Ishikawa (cell line): ENCODE measurements around the gene ATP6V0B.

ENCODE experiments used
- CEBPB ChIP-seq: IDR thresholded peaks from 2 replicates; pipeline ENCODE4 v1.6.1; 2012
- CREB1 ChIP-seq: IDR thresholded peaks from 2 replicates; pipeline ENCODE4 v1.6.1; 2012; ENCODE audit warnings: low read depth
- EGR1 ChIP-seq: IDR thresholded peaks from 2 replicates; pipeline ENCODE4 v1.6.1; 2012
- EP300 ChIP-seq: IDR thresholded peaks from 2 replicates; pipeline ENCODE4 v1.6.1; 2012; ENCODE audit warnings: borderline replicate concordance
- FOXM1 ChIP-seq: IDR thresholded peaks from 2 replicates; pipeline ENCODE4 v1.6.1; 2012; ENCODE audit warnings: low read depth, borderline replicate concordance
- MAX ChIP-seq: IDR thresholded peaks from 2 replicates; pipeline ENCODE4 v1.6.1; 2012
- NFIC ChIP-seq: IDR thresholded peaks from 2 replicates; pipeline ENCODE4 v1.6.1; 2012
- RAD21 ChIP-seq: IDR thresholded peaks from 2 replicates; pipeline ENCODE4 v1.6.1; 2012; ENCODE audit warnings: low read depth
- REST ChIP-seq: IDR thresholded peaks from 2 replicates; pipeline ENCODE4 v1.6.1; 2012; ENCODE audit warnings: low read depth, mild to moderate bottlenecking
- TAF1 ChIP-seq: IDR thresholded peaks from 2 replicates; pipeline ENCODE4 v1.6.1; 2012; ENCODE audit warnings: low read depth, mild to moderate bottlenecking
- TCF12 ChIP-seq: IDR thresholded peaks from 2 replicates; pipeline ENCODE4 v1.6.1; 2012; ENCODE audit warnings: low read depth
- TEAD4 ChIP-seq: IDR thresholded peaks from 2 replicates; pipeline ENCODE4 v1.6.1; 2012
- USF1 ChIP-seq: IDR thresholded peaks from 2 replicates; pipeline ENCODE4 v1.6.1; 2012
- YY1 ChIP-seq: IDR thresholded peaks from 2 replicates; pipeline ENCODE4 v1.6.1; 2012; ENCODE audit warnings: low read depth
- ZBTB7A ChIP-seq: IDR thresholded peaks from 2 replicates; pipeline ENCODE4 v1.6.1; 2012; ENCODE audit warnings: low read depth

ATP6V0B gene

GRCh38 chr1:43982808-43983207 is 8.0 kb downstream of the ATP6V0B start:
- TF ChIP-seq CEBPB = no peak
- TF ChIP-seq TAF1 = no peak
- TF ChIP-seq RAD21 = no peak
- no peak for TF ChIP-seq FOXM1
- no peak for TF ChIP-seq EGR1
- TF ChIP-seq USF1 = no peak
- no peak for TF ChIP-seq EP300
- no peak for TF ChIP-seq YY1
- no peak for TF ChIP-seq ZBTB7A
- no peak for TF ChIP-seq CREB1
- TF ChIP-seq MAX = no peak
- no peak for TF ChIP-seq REST
- no peak for TF ChIP-seq TCF12
- no peak for TF ChIP-seq NFIC
- TF ChIP-seq TEAD4 = no peak

- no peak for TF ChIP-seq NFIC
These were observed 8.6 kb downstream of the ATP6V0B start for GRCh38 chr1:43983253-43983899.

GRCh38 chr1:43984855-43985254 is 10.1 kb downstream of the ATP6V0B start:
- no peak for TF ChIP-seq NFIC
- no peak for TF ChIP-seq REST
- no peak for TF ChIP-seq CEBPB
- TF ChIP-seq FOXM1 = no peak
- no peak for TF ChIP-seq USF1
- TF ChIP-seq TAF1 = no peak

- TF ChIP-seq REST (no peak), CEBPB (no peak), TEAD4 (no peak), NFIC (no peak), EGR1 (no peak), MAX (no peak), RAD21 (no peak), ZBTB7A (no peak)
These were observed 11.3 kb downstream of the ATP6V0B start for GRCh38 chr1:43985984-43986595.

GRCh38 chr1:43986712-43987111 is 12.0 kb downstream of the ATP6V0B start:
- TF ChIP-seq YY1 = no peak
- no peak for TF ChIP-seq TAF1
- no peak for TF ChIP-seq REST
- no peak for TF ChIP-seq TCF12
- no peak for TF ChIP-seq CREB1
- no peak for TF ChIP-seq RAD21
- TF ChIP-seq CEBPB = no peak
- TF ChIP-seq ZBTB7A = no peak
- no peak for TF ChIP-seq MAX
- no peak for TF ChIP-seq EGR1
- no peak for TF ChIP-seq FOXM1
